Smooth muscle cell (in vitro differentiated cells): ENCODE measurements around the gene ACP2. TPM values are rescaled to one million over a fixed set of nuclear protein-coding genes. Genes with fewer than 3 reads are reported as not detected.

Experiments
- DNase-seq: peaks from one replicate; lab custom pipeline; 2025; ENCODE audit not compliant: unreplicated experiment; lab: John Stamatoyannopoulos, UW
- H2AFZ ChIP-seq: fragments of 200-600 bp; sonication (generic); 2 replicates; pipeline ENCODE4 v1.6.0; 2016; ENCODE audit warnings: antibody characterized with exemption, low read depth, mild to moderate bottlenecking
- H3F3A ChIP-seq: fragments of 200-600 bp; sonication (generic); 2 replicates; pipeline ENCODE4 v1.6.0; 2017; ENCODE audit warnings: antibody characterized with exemption, low read depth
- H3K27ac ChIP-seq: fragments of 200-600 bp; sonication (generic); 2 replicates; pipeline ENCODE4 v1.5.1; 2016; ENCODE audit warnings: low read depth, mild to moderate bottlenecking
- H3K27me3 ChIP-seq: fragments of 200-600 bp; sonication (generic); 2 replicates; pipeline ENCODE4 v1.6.1; 2016; ENCODE audit warnings: low read depth, mild to moderate bottlenecking
- H3K36me3 ChIP-seq: fragments of 200-600 bp; sonication (generic); 2 replicates; pipeline ENCODE4 v1.5.1; 2016; ENCODE audit warnings: low read depth
- H3K4me1 ChIP-seq: fragments of 200-600 bp; sonication (generic); 2 replicates; pipeline ENCODE4 v1.5.1; 2016; ENCODE audit warnings: low read depth
- H3K4me2 ChIP-seq: fragments of 200-600 bp; sonication (generic); 2 replicates; pipeline ENCODE4 v1.6.0; 2016; ENCODE audit warnings: mild to moderate bottlenecking
- H3K4me3 ChIP-seq: fragments of 200-600 bp; sonication (generic); 2 replicates; pipeline ENCODE4 v1.5.1; 2016; ENCODE audit warnings: mild to moderate bottlenecking
- H3K79me2 ChIP-seq: fragments of 200-600 bp; sonication (generic); 2 replicates; pipeline ENCODE4 v1.6.0; 2016; ENCODE audit warnings: low read depth, mild to moderate bottlenecking
- H3K9ac ChIP-seq: fragments of 200-600 bp; sonication (generic); 2 replicates; pipeline ENCODE4 v1.6.0; 2016; ENCODE audit warnings: low read depth
- H3K9me3 ChIP-seq: fragments of 200-600 bp; sonication (generic); replicated peaks from 2 replicates; pipeline ENCODE4 v1.5.1; 2016; ENCODE audit warnings: low read depth
- H4K20me1 ChIP-seq: fragments of 200-600 bp; sonication (generic); 2 replicates; pipeline ENCODE4 v1.6.0; 2016; ENCODE audit warnings: low read depth
- WGBS: methylation state at CpG from one replicate; pipeline ENCODE4 v1.1.7; 2016; ENCODE audit warnings: low lambda C conversion rate; 5-methylcytosine and 5-hydroxymethylcytosine counted together
- polyA plus RNA-seq: library from polyadenylated mRNA; unstranded; fragments of >200 nt; fragmentation: Nextera tagmentation; extraction: Ambion mirVana; gene quantifications from 2 replicates; pipeline ENCODE4 v1.2.1, GENCODE V29; 2016
- total RNA-seq: library from RNA; depleted of rRNA; stranded (reverse); fragments of >200 nt; gene quantifications from 2 replicates; pipeline ENCODE4 v1.2.3, GENCODE V29; 2014
- TF ChIP-seq, protein P1 (sequence below): fragments of 200-600 bp; sonication (generic); IDR thresholded peaks from 2 replicates; pipeline ENCODE4 v1.5.1; 2017; ENCODE audit warnings: borderline replicate concordance, mild to moderate bottlenecking, antibody characterized with exemption; ENCODE audit not compliant: insufficient read depth, poor library complexity, severe bottlenecking

The ACP2 gene
- total and polyA plus RNA-seq, 2 experiments from 2014 or later: 26.3 to 62.4 TPM

- 72% methylated on average over 6 of the region's 6 CpGs for WGBS
Observed at GRCh38 chr11:47267876-47268275, 19.3 kb upstream of the ACP2 start.

GRCh38 chr11:47264521-47264920 lies 15.9 kb upstream of the ACP2 start:
- Histone ChIP-seq H3K9ac (no peak overlapping the region), H3K4me2 (no peak overlapping the region), H3K9me3 (no peaks in the 10 kb centered on the region), H2AFZ (no peak overlapping the region), H3F3A (peaks cover 23% of the 10 kb centered on the region), H4K20me1 (no peaks in the 10 kb centered on the region), H3K4me3 (no peak overlapping the region), H3K27me3 (no peaks in the 10 kb centered on the region), H3K27ac (no peak overlapping the region), H3K79me2 (no peaks in the 10 kb centered on the region), H3K36me3 (no peaks in the 10 kb centered on the region), H3K4me1 (peaks cover 10% of the 10 kb centered on the region)
- DNase-seq: no peak
- TF ChIP-seq, protein P1, sequence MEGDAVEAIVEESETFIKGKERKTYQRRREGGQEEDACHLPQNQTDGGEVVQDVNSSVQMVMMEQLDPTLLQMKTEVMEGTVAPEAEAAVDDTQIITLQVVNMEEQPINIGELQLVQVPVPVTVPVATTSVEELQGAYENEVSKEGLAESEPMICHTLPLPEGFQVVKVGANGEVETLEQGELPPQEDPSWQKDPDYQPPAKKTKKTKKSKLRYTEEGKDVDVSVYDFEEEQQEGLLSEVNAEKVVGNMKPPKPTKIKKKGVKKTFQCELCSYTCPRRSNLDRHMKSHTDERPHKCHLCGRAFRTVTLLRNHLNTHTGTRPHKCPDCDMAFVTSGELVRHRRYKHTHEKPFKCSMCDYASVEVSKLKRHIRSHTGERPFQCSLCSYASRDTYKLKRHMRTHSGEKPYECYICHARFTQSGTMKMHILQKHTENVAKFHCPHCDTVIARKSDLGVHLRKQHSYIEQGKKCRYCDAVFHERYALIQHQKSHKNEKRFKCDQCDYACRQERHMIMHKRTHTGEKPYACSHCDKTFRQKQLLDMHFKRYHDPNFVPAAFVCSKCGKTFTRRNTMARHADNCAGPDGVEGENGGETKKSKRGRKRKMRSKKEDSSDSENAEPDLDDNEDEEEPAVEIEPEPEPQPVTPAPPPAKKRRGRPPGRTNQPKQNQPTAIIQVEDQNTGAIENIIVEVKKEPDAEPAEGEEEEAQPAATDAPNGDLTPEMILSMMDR: no peak
- 88% methylated on average over 4 of the region's 4 CpGs for WGBS

More at GRCh38 chr11:47267876-47268275, 19.3 kb upstream of the ACP2 start:
- H3K9me3 ChIP-seq: no peaks in the 10 kb centered on the region
- no peak overlapping the region for H2AFZ ChIP-seq
- H3K4me3 ChIP-seq: no peak overlapping the region
- peaks cover 27% of the 10 kb centered on the region for H3K4me1 ChIP-seq
- H3K79me2 ChIP-seq: peaks cover 25% of the 10 kb centered on the region
- peaks cover 28% of the 10 kb centered on the region for H3F3A ChIP-seq
- no peak for DNase-seq
- no peak overlapping the region for H3K9ac ChIP-seq
- peak overlapping the region; percentile 88 for H3K27ac ChIP-seq
- H4K20me1 ChIP-seq: peaks cover 25% of the 10 kb centered on the region
- H3K4me2 ChIP-seq: peak overlapping the region; percentile 91
- TF ChIP-seq, protein P1: no peak
- no peaks in the 10 kb centered on the region for H3K36me3 ChIP-seq
- H3K27me3 ChIP-seq: no peaks in the 10 kb centered on the region

GRCh38 chr11:47264119-47264518 lies 15.5 kb upstream of the ACP2 start:
- H3K4me2 ChIP-seq: no peak overlapping the region
- H3K4me1 ChIP-seq: peaks cover 13% of the 10 kb centered on the region
- H3K79me2 ChIP-seq: no peaks in the 10 kb centered on the region
- WGBS: 59% methylated on average over 6 of the region's 6 CpGs
- H3K9ac ChIP-seq: no peak overlapping the region
- no peaks in the 10 kb centered on the region for H3K9me3 ChIP-seq
- no peak for DNase-seq
- no peak overlapping the region for H3K4me3 ChIP-seq
- H3K36me3 ChIP-seq: no peaks in the 10 kb centered on the region
- TF ChIP-seq, protein P1: no peak
- H3F3A ChIP-seq: peaks cover 25% of the 10 kb centered on the region
- no peak overlapping the region for H3K27ac ChIP-seq
- H3K27me3 ChIP-seq: no peaks in the 10 kb centered on the region
- no peak overlapping the region for H2AFZ ChIP-seq
- H4K20me1 ChIP-seq: no peaks in the 10 kb centered on the region

DNA sequence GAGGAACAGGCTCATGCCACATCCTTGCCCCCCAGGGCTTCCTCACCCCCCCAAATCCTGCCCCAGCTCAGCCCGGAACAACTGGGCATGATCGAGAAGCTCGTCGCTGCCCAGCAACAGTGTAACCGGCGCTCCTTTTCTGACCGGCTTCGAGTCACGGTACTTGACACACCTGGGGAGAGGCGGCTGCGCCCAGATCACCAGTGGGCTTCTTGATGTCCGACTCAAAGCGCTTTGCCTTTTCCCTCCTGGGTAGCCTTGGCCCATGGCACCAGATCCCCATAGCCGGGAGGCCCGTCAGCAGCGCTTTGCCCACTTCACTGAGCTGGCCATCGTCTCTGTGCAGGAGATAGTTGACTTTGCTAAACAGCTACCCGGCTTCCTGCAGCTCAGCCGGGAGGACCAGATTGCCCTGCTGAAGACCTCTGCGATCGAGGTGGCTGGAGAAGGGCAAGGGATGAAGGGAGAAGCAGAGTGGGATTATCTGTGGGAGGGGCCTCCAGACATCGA lies 12.7 kb upstream of the ACP2 start:
- WGBS: 92% methylated on average over 22 of the region's 22 CpGs

More for the DNA sequence above, 12.7 kb upstream of the ACP2 start:
- Histone ChIP-seq H3F3A (peaks cover 14% of the 10 kb centered on the region), H3K9me3 (no peaks in the 10 kb centered on the region), H3K27me3 (no peaks in the 10 kb centered on the region), H2AFZ (no peak overlapping the region), H3K79me2 (no peaks in the 10 kb centered on the region), H3K4me2 (no peak overlapping the region), H4K20me1 (no peaks in the 10 kb centered on the region), H3K4me1 (peaks cover 17% of the 10 kb centered on the region), H3K36me3 (no peaks in the 10 kb centered on the region), H3K27ac (no peak overlapping the region), H3K4me3 (no peak overlapping the region), H3K9ac (no peak overlapping the region)
- DNase-seq: no peak
- TF ChIP-seq, protein P1: no peak
